Stimulated activated CD4-positive, alpha-beta T cell treated with anti-CD3 and anti-CD28 coated beads, Interleukin-4, amount 100 ng/mL, for 4 hours (primary cell): ENCODE measurements around the gene PCDHGC4.

ENCODE experiments used
- DNase-seq, 2 experiments: peaks; one replicate each; pipeline ENCODE4 v3.0.0-alpha.2; 2020

The PCDHGC4 gene

GRCh38 chr5:141490771-141491170 lies 5.9 kb downstream of the PCDHGC4 start:
- no peak for DNase-seq

- DNase-seq: no peak
Observed at GRCh38 chr5:141491323-141492167, 6.7 kb downstream of the PCDHGC4 start.

- peak; percentile 20 to 61 for DNase-seq
Observed at GRCh38 chr5:141492168-141492885, 7.5 kb downstream of the PCDHGC4 start.

DNA sequence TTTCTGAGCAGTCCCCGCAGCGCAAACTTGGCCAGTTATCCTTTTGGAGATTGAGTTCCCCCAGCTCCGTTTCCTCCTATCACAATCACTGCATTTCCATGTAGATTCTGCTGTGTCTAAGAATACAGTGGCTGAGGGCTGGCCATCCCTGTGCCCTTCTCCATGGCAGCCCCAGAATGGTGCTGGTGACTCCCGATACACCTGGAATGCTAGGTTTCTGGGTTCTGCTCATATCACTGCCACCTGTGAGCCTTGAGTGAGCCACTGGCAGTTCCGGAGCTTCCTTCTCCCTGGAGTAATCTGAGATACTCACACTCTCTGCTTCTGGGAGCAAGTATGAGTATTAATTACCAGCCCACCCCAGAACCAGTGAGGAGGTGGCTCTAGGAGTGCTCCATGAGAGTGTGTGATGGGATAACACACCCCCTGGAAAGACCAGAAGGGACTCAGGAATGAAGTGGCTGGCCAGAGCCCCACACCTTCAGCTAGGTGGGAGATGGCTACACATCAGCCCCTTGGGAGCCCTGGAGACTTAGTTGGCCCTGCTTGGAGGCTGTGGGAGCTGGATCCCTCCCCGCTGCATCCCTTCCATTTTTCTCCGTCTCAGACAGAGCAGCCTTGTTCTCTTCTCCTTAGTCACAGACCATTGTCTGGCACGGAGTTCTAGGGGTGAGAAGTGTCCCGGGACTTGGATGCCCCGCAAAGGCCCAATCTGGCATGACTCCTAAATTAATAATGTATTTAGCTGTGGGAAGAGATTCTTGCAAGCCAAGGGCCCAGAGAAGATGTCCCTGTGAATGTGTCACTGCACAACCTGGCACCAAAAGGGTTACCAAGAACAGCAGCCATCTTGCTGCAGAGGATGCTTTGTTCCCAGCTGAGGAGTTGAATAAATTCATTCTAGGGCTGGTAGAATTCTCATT lies 8.9 kb downstream of the PCDHGC4 start:
- no peak for DNase-seq

DNA sequence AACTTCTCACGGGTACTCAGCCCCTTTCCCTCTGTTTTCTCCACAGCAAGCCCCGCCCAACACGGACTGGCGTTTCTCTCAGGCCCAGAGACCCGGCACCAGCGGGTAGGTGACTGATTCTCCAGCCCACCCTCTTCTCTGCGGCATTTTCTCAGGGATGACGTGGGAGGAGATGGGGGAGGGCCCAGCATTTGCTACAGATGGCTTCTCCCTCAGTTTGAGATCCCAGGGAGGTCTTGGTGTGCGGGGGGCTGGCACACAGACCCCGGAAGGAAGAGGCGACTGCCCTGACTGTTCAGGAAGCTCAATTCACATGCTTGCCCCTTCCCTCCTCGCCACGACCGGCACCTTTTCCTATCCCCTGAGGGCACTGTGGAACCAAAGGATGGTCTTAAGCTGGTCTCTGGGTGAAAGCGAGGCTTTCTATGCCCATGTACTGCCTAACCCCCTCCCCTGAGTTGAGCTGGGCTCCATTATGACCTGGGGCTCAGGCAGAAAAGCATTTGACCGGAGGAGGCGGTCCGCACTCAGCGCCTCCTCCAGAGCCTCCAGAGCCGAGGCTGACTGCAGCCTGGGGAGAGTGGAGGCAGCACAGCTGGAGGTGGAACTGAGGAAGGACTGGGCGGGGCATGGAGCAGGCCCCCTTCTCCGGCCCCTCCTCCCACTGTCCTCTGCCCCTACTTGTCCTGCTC lies 10.1 kb downstream of the PCDHGC4 start:
- no peak for DNase-seq

- DNase-seq: no peak
Observed at GRCh38 chr5:141495453-141495811, 10.6 kb downstream of the PCDHGC4 start.

GRCh38 chr5:141496038-141496437 lies 11.2 kb downstream of the PCDHGC4 start:
- no peak for DNase-seq

DNA sequence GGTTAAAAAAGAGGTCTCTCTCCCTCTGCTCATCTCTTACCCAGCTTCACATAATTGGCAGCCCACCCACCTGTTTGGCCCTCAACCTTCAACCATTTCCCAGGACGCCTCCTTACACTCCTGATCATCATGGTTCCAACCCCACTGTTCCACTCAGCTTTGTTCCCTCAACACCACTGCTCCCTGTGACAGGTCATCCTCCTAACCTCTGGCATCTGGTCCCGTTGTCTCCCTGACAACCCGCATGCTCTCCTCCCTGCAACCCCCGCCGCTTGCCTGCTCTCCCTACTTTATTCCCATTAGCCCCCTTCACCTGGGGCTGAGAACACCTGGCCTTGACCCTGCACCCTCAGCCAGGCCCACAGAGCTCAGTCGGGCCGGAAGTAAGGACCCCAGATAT lies 16.9 kb downstream of the PCDHGC4 start:
- DNase-seq: no peak

DNA sequence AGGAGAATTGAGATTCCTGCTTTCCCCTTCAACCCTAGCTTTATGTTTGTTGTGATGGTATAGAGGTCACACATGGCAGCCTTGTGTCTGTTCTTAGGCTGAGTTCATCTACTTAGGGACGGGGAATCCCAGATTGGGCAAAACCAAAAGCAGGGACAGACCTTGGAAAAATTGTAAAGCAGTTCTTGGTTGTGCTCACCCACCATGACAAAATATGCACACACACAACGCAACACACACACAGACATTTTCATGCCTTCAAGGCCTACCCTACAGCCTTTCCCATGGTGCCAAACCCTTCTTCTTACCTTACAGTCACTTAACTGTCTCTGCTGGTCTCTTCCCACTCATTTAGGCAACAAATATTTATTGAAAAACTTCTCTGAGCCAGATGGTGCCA lies 18.9 kb downstream of the PCDHGC4 start:
- no peak for DNase-seq

DNA sequence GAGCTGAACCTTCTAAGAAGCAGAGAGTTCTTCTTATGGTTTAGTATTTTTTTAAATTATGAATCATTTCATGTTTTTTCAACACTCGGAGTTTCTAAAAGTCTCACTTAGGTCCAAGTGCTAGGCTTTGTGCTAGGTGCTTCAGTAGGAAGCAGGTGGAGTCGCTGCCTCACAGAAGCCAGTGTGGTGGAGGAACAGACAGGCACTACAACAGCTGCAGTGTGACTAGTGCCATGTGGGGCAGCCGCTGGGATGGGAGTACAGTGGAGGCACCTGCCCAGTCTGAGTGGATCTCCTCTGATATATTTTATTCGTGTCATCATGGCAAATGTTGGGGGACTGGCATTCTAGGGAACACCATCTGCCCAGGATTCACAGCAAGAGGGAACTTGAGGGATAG lies 19.4 kb downstream of the PCDHGC4 start:
- no peak for DNase-seq

GRCh38 chr5:141506381-141507155 lies 21.7 kb downstream of the PCDHGC4 start:
- no peak for DNase-seq

- DNase-seq: no peak
Observed at GRCh38 chr5:141507387-141508091, 22.7 kb downstream of the PCDHGC4 start.

GRCh38 chr5:141508440-141508797 lies 23.6 kb downstream of the PCDHGC4 start:
- no peak for DNase-seq

- DNase-seq: no peak
Observed at GRCh38 chr5:141508798-141509611, 24.2 kb downstream of the PCDHGC4 start.

- no peak for DNase-seq
Observed at GRCh38 chr5:141510160-141510559, 25.3 kb downstream of the PCDHGC4 start.

GRCh38 chr5:141510850-141511601 lies 26.2 kb downstream of the PCDHGC4 start:
- no peak for DNase-seq

DNA sequence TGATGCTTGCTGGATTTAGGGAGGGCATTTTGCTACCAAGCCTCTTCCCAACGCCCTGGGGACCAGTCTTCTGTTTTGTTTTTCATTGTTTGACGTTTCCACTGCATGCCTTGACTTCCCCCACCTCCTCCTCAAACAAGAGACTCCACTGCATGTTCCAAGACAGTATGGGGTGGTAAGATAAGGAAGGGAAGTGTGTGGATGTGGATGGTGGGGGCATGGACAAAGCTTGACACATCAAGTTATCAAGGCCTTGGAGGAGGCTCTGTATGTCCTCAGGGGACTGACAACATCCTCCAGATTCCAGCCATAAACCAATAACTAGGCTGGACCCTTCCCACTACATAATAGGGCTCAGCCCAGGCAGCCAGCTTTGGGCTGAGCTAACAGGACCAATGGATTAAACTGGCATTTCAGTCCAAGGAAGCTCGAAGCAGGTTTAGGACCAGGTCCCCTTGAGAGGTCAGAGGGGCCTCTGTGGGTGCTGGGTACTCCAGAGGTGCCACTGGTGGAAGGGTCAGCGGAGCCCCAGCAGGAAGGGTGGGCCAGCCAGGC lies 27.0 kb downstream of the PCDHGC4 start:
- DNase-seq: no peak

DNA sequence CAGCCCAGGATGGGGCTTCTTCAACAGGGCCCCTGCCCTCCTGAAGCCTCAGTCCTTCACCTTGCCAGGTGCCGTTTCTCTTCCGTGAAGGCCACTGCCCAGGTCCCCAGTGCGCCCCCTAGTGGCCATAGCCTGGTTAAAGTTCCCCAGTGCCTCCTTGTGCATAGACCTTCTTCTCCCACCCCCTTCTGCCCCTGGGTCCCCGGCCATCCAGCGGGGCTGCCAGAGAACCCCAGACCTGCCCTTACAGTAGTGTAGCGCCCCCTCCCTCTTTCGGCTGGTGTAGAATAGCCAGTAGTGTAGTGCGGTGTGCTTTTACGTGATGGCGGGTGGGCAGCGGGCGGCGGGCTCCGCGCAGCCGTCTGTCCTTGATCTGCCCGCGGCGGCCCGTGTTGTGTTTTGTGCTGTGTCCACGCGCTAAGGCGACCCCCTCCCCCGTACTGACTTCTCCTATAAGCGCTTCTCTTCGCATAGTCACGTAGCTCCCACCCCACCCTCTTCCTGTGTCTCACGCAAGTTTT lies 27.6 kb downstream of the PCDHGC4 start:
- DNase-seq: peak; percentile 75 to 86
